Fibroblast of lung (primary cell): Measurements from ENCODE around the gene ABCA4.

ENCODE experiments used
- EZH2 ChIP-seq: IDR thresholded peaks from 2 replicates; pipeline ENCODE4 v1.5.1; 2012; ENCODE audit warnings: low read length, control low read depth, mild to moderate bottlenecking; ENCODE audit errors: missing control alignments
- TF ChIP-seq, protein P1 (sequence below), 2 donors: IDR thresholded peaks in 1 of 2; conservative IDR thresholded peaks in 1 of 2; 1 replicate in 1 of 2; 2 replicates in 1 of 2; pipeline ENCODE4 v1.5.1; 2011 to 2012; ENCODE audit warnings: low read length in 2 of 2, control low read depth in 1 of 2, inconsistent platforms in 1 of 2, low read depth in 1 of 2, mild to moderate bottlenecking in 1 of 2

DNA sequence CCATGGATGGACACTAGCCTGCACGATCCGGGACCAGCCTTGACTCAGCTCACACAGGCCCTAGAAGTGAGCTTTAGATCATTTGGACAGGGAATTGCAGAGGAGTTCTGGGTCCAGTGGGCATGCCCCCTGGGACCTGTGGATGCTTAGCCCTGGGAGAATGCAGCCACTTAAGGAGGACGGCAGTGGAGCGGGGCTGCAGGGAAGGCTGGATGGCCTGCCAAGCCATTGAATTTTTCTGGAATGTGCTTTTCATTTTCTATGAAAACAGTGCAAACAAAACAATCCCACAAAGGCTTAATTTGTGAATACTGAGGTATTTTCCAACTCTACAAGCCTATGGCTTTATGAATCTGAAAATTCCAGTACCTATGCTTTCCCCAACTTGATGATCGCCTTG lies 131.3 kb downstream of the ABCA4 start:
- TF ChIP-seq, protein P1, sequence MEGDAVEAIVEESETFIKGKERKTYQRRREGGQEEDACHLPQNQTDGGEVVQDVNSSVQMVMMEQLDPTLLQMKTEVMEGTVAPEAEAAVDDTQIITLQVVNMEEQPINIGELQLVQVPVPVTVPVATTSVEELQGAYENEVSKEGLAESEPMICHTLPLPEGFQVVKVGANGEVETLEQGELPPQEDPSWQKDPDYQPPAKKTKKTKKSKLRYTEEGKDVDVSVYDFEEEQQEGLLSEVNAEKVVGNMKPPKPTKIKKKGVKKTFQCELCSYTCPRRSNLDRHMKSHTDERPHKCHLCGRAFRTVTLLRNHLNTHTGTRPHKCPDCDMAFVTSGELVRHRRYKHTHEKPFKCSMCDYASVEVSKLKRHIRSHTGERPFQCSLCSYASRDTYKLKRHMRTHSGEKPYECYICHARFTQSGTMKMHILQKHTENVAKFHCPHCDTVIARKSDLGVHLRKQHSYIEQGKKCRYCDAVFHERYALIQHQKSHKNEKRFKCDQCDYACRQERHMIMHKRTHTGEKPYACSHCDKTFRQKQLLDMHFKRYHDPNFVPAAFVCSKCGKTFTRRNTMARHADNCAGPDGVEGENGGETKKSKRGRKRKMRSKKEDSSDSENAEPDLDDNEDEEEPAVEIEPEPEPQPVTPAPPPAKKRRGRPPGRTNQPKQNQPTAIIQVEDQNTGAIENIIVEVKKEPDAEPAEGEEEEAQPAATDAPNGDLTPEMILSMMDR (conservative IDR thresholded peaks at IDR 0.05 in 1 of 2, IDR thresholded peaks at IDR 0.05 in 1 of 2; ENCODE audit: low read depth in 1 of 2, low read length in 2 of 2), result no peak
- no peak for TF ChIP-seq EZH2
